Endothelial cell of umbilical vein (primary cell): ENCODE data around the gene MBNL2. TPM values are rescaled to one million over a fixed set of nuclear protein-coding genes. Genes with fewer than 3 reads are reported as not detected.

ENCODE experiments used
- BruUV-seq: library from RNA; stranded (reverse); fragments of 400-500 nt; replicated peaks from 2 replicates; lab custom pipeline; 2021; lab: Mats Ljungman, UMichigan
- CTCF ChIA-PET: fragments of 300-600, 350-600 bp; sonication (Branson Sonifier 250); formaldehyde crosslinking; loops from one replicate; lab custom pipeline; 2021; ENCODE audit warnings: antibody characterized with exemption, inconsistent platforms; lab: Charles Lee
- POLR2A ChIA-PET: fragments of 300-600, 350-600 bp; sonication (Branson Sonifier 250); formaldehyde crosslinking; loops from one replicate; lab custom pipeline; 2021; ENCODE audit warnings: antibody characterized with exemption, inconsistent platforms; lab: Charles Lee
- DNase-seq: peaks from one replicate; pipeline ENCODE4 v3.0.0-alpha.2; 2011; ENCODE audit warnings: low read depth, low spot score
- FAIRE-seq: peaks from 2 replicates; lab custom pipeline; 2011; peaks lifted over from hg19 to GRCh38; lab: Jason Lieb, UNC
- H2AFZ ChIP-seq: 2 replicates; pipeline ENCODE4 v1.6.0; 2012; ENCODE audit warnings: low read depth, low read length, control low read depth, inconsistent platforms
- H3K27ac ChIP-seq: 2 replicates; pipeline ENCODE4 v1.5.1; 2011; ENCODE audit warnings: low read depth, mild to moderate bottlenecking, control low read depth, low read length, moderate library complexity; ENCODE audit not compliant: insufficient read depth
- H3K27me3 ChIP-seq, 2 experiments: 2 replicates each; pipeline versions ENCODE4 v1.6.0 to v1.6.1; 2011; ENCODE audit warnings: low read length in 2 of 2, mixed read lengths in 1 of 2; ENCODE audit not compliant: control insufficient read depth in 2 of 2, insufficient read depth in 2 of 2
- H3K36me3 ChIP-seq, 2 experiments: 2 replicates in 1 of 2; 3 replicates in 1 of 2; pipeline ENCODE4 v1.5.1; 2011; ENCODE audit warnings: low read length in 2 of 2, mild to moderate bottlenecking in 1 of 2, moderate library complexity in 1 of 2; ENCODE audit not compliant: control insufficient read depth in 2 of 2, insufficient read depth in 2 of 2; ENCODE audit errors: extremely low read depth in 1 of 2
- H3K4me1 ChIP-seq: 3 replicates; pipeline ENCODE4 v1.5.1; 2011; ENCODE audit warnings: mild to moderate bottlenecking, low read length; ENCODE audit not compliant: control insufficient read depth, insufficient read depth; ENCODE audit errors: extremely low read depth
- H3K4me2 ChIP-seq: 2 replicates; pipeline ENCODE4 v1.6.1; 2011; ENCODE audit warnings: low read length, control low read depth, mixed read lengths; ENCODE audit not compliant: insufficient read depth
- H3K4me3 ChIP-seq, 3 experiments: fragments of 200-600 bp in 1 of 3; sonication (generic), shearing (Covaris generic) in 1 of 3; replicated peaks in 1 of 3; 2 replicates each; pipeline ENCODE4 v1.5.1; 2011 to 2016; ENCODE audit warnings: control low read depth in 3 of 3, low read length in 3 of 3, mild to moderate bottlenecking in 2 of 3, inconsistent platforms in 1 of 3, low read depth in 1 of 3, moderate library complexity in 1 of 3; ENCODE audit not compliant: insufficient read depth in 1 of 3
- H3K79me2 ChIP-seq: 2 replicates; pipeline ENCODE4 v1.6.0; 2012; ENCODE audit warnings: low read length, inconsistent platforms; ENCODE audit not compliant: control insufficient read depth, insufficient read depth
- H3K9ac ChIP-seq: replicated peaks from 2 replicates; pipeline ENCODE3; 2011; ENCODE audit warnings: low read length, control low read depth; ENCODE audit not compliant: insufficient read depth; ENCODE audit errors: extremely low read depth
- H3K9me1 ChIP-seq: replicated peaks from 3 replicates; pipeline ENCODE4 v1.6.0; 2011; ENCODE audit warnings: mild to moderate bottlenecking, low read length; ENCODE audit not compliant: control insufficient read depth, insufficient read depth; ENCODE audit errors: extremely low read depth
- H3K9me3 ChIP-seq: replicated peaks from 2 replicates; pipeline ENCODE4 v1.5.1; 2012; ENCODE audit warnings: low read length, inconsistent platforms; ENCODE audit not compliant: control insufficient read depth, insufficient read depth
- H4K20me1 ChIP-seq: replicated peaks from 2 replicates; pipeline ENCODE3; 2011; ENCODE audit warnings: mild to moderate bottlenecking, low read length; ENCODE audit not compliant: control insufficient read depth, insufficient read depth; ENCODE audit errors: extremely low read depth
- EZH2 ChIP-seq: IDR thresholded peaks from 2 replicates; pipeline ENCODE4 v1.6.1; 2012; ENCODE audit warnings: borderline replicate concordance, low read depth, mild to moderate bottlenecking, moderate library complexity, low read length, inconsistent platforms; ENCODE audit not compliant: severe bottlenecking
- FOS ChIP-seq: IDR thresholded peaks from 2 replicates; pipeline ENCODE4 v1.6.1; 2011; ENCODE audit warnings: mild to moderate bottlenecking, low read length, moderate library complexity, borderline replicate concordance; ENCODE audit not compliant: insufficient read depth
- GATA2 ChIP-seq: IDR thresholded peaks from 2 replicates; pipeline ENCODE4 v1.7.0; 2011; ENCODE audit warnings: low read depth, mild to moderate bottlenecking, moderate library complexity, mixed read lengths, low read length; ENCODE audit not compliant: insufficient read length, insufficient read depth
- JUN ChIP-seq: IDR thresholded peaks from 2 replicates; pipeline ENCODE4 v1.6.1; 2011; ENCODE audit warnings: borderline replicate concordance, low read depth; ENCODE audit not compliant: insufficient read length, insufficient read depth
- MYC ChIP-seq: IDR thresholded peaks from one replicate; pipeline ENCODE4 v1.6.1; 2011; ENCODE audit warnings: mild to moderate bottlenecking, low read depth, low read length
- POLR2A ChIP-seq: IDR thresholded peaks from 2 replicates; pipeline ENCODE4 v1.6.1; 2012; ENCODE audit warnings: low read depth, mild to moderate bottlenecking, control low read depth, low read length
- POLR2AphosphoS5 ChIP-seq: IDR thresholded peaks from 2 replicates; pipeline ENCODE4 v1.6.1; 2012; ENCODE audit warnings: low read depth, mild to moderate bottlenecking, control low read depth, low read length, moderate library complexity; ENCODE audit not compliant: insufficient read depth
- dilution Hi-C: fragments of 300-500 bp; cut with MboI; formaldehyde crosslinking; loops from one replicate; pipeline ENCODE4 v1.15.0; 2019; ENCODE audit warnings: low sequenced_read_pairs; ENCODE audit not compliant: extremely low pct_ligation_motif_present
- intact Hi-C: fragments of 100-400 bp; cut with micrococcal nuclease; formaldehyde crosslinking; loops from one replicate; pipeline ENCODE4 v1.10.0; 2022
- polyA plus RNA-seq, 4 experiments: library from polyadenylated mRNA; depleted of rRNA in 3 of 4; stranded (reverse) in 3 of 4; unstranded in 1 of 4; fragments of >200 nt; gene quantifications; 2 replicates each; pipeline versions ENCODE4 v1.2.1 to v1.2.3, GENCODE V29; 2011 to 2012; ENCODE audit warnings: missing spikeins in 1 of 4
- total RNA-seq: library from RNA; stranded (reverse); gene quantifications from 2 replicates; pipeline ENCODE4 v1.2.3, GENCODE V29; 2021
- TF ChIP-seq, protein P1 (sequence below), 2 donors: IDR thresholded peaks; 1 replicate in 1 of 2; 2 replicates in 1 of 2; pipeline ENCODE4 v1.5.1; 2011; ENCODE audit warnings: low read length in 2 of 2, mild to moderate bottlenecking in 2 of 2, moderate library complexity in 2 of 2, control low read depth in 1 of 2, inconsistent platforms in 1 of 2, low read depth in 1 of 2; ENCODE audit not compliant: insufficient read depth in 1 of 2; ENCODE audit errors: extremely low read depth in 1 of 2
- TF ChIP-seq, protein P2 (sequence below): IDR thresholded peaks from 2 replicates; pipeline ENCODE4 v1.6.1; 2011; ENCODE audit not compliant: insufficient read depth, insufficient read length

Gene MBNL2
- total and polyA plus RNA-seq, 2 donors (not counting 3 experiments of a cell fraction or from before 2014, with no cell fraction given): 32.9 to 76.5 TPM

DNA sequence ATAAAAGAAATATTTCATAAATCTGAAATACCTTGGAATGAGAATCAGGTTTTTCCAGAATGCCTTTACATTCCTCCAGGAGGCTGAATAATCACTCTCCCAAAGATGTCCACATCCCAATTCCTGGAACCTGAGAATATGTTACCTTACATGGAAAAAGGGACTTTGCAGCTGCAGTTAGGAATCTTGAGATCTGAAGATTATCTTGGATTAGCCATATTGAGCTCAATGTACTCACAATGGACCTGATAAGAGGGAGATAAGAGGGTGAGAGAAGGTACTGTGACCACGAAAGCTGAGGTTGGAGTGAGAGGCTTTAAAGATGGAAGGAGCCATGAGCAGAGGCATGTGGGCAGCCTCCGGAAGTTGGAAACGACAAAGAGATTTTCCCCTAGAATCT lies 36.8 kb upstream of the MBNL2 start:
- dilution Hi-C loops: no loop called here
- FAIRE-seq: no peak
- Histone ChIP-seq H3K9me1 (no peaks in the 10 kb centered on the region), H3K4me2 (no peak overlapping the region), H3K9ac (no peak overlapping the region), H2AFZ (no peak overlapping the region), H4K20me1 (no peaks in the 10 kb centered on the region), H3K36me3 (no peaks in the 10 kb centered on the region), H3K4me3 (no peak overlapping the region), H3K27me3 (peaks cover 4 to 12% of the 10 kb centered on the region in 2 experiments), H3K4me1 (no peaks in the 10 kb centered on the region), H3K27ac (no peak overlapping the region), H3K9me3 (no peaks in the 10 kb centered on the region), H3K79me2 (no peaks in the 10 kb centered on the region)
- TF ChIP-seq FOS (no peak), POLR2AphosphoS5 (no peak), GATA2 (no peak), JUN (no peak), POLR2A (no peak), MYC (no peak), EZH2 (no peak)
- TF ChIP-seq, protein P1, sequence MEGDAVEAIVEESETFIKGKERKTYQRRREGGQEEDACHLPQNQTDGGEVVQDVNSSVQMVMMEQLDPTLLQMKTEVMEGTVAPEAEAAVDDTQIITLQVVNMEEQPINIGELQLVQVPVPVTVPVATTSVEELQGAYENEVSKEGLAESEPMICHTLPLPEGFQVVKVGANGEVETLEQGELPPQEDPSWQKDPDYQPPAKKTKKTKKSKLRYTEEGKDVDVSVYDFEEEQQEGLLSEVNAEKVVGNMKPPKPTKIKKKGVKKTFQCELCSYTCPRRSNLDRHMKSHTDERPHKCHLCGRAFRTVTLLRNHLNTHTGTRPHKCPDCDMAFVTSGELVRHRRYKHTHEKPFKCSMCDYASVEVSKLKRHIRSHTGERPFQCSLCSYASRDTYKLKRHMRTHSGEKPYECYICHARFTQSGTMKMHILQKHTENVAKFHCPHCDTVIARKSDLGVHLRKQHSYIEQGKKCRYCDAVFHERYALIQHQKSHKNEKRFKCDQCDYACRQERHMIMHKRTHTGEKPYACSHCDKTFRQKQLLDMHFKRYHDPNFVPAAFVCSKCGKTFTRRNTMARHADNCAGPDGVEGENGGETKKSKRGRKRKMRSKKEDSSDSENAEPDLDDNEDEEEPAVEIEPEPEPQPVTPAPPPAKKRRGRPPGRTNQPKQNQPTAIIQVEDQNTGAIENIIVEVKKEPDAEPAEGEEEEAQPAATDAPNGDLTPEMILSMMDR (IDR thresholded peaks at IDR 0.05; ENCODE audit: extremely low read depth in 1 of 2, insufficient read depth in 1 of 2, low read depth in 1 of 2, low read length in 2 of 2): no peak
- TF ChIP-seq, protein P2, sequence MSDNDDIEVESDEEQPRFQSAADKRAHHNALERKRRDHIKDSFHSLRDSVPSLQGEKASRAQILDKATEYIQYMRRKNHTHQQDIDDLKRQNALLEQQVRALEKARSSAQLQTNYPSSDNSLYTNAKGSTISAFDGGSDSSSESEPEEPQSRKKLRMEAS: no peak
- DNase-seq: no peak
- POLR2A ChIA-PET: no interaction called here
- CTCF ChIA-PET: no interaction called here
- BruUV-seq: no TSS peak
- intact Hi-C loops: no loop called here
